ENCODE results near the gene RPTOR. TPM values are rescaled to one million over a fixed set of nuclear protein-coding genes. Genes with fewer than 3 reads are reported as not detected.

Gene RPTOR
- total RNA-seq, 1 experiment from 2014 or later = 19.8 TPM

DNA sequence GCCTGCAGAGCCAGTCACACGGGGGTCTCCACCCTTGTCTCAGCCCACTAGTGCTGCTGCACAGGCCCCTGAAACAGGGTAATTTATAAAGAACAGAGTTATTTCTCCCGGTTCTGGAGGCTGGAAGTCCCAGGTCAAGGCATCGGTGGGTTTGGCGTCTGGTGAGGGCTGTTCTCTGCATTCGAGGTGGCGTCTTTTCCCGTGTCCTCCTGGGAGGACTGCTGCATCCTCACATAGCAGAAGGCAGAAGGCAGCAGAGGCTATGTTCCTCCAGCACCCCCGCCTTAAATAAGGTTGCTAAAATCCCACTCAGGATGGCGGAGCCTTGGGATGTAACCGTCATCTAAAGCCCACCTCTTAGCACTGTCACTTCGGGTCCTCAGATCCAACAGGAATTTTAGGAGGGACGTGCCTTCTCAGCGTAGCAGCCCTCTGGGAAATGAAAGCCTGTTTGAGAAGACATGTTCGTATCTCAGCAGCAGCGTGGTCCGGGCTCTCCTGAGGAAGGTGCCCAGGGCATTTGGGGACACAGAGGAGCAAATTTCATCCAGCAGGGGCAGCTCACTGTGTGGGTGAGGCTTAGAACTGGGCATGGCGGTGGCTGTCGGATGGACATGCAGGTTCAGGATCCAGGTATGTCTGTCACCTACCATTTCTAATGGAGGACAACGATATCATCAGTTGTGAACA lies 225.4 kb downstream of the RPTOR start:
- DNase-seq (ENCODE audit: low read depth) = no peak
- in situ Hi-C loops (cut with HindIII; ENCODE audit: low pct_unique_long_range_greater_than_20kb, low sequenced_read_pairs) = no loop called here

DNA sequence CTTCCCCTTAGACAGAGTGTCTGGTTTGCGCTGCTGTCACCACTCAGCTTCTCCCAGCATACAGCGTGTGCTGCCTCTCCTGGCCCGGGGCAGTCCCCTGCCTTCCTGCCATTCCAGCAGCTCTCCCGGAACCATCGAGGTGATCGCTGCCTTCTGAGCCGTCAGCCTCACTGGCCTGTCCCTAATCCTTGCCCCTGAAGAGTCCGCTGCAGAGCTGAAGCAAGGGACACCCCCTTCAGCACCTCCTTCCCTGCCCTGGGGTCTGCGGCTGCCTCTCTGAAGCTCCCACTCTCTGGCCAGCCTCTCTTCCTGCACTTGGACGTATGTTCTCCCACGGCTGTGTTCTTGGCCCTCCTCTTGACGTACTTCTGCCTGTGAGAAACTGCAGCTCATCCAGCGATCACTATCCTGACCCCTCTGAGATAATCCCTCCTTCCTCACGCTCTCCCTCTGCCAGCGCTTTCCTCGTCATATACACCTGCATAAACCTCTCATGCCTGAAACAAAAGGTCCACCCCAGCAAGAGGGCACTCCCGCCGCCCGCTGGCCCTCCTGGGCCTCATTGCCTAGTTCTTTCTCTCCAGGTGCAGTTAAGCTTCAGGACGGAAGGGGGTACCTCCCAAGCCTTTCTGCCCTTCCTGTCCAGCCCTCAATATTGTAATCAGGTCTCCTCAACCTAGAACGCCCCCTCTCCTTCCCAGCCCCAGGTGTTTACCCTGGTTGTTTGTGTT lies 226.4 kb downstream of the RPTOR start:
- DNase-seq (ENCODE audit: low read depth) = no peak
- in situ Hi-C loops (cut with HindIII; ENCODE audit: low pct_unique_long_range_greater_than_20kb, low sequenced_read_pairs) = no loop called here

DNA sequence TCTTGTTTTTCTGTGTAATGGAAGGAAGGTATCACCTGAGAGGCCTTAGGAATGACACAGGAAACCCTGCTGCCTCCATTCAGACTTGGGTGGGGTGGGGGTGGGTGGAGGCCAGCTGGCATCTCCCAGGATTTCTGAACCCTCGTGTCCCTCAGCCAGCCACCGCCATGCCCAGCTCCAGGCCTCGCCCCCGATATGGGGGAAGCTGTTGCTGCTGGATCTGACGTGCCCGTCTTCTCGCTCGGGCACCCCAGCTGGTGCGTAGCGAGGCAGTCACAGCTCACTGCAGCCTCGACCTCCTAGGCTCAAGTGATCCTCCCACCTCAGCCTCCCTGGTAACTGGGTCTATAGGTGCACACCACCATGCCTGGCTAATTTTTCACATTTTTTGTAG lies 227.0 kb downstream of the RPTOR start:
- DNase-seq (ENCODE audit: low read depth) = no peak
- in situ Hi-C loops (cut with HindIII; ENCODE audit: low pct_unique_long_range_greater_than_20kb, low sequenced_read_pairs) = no loop called here

DNA sequence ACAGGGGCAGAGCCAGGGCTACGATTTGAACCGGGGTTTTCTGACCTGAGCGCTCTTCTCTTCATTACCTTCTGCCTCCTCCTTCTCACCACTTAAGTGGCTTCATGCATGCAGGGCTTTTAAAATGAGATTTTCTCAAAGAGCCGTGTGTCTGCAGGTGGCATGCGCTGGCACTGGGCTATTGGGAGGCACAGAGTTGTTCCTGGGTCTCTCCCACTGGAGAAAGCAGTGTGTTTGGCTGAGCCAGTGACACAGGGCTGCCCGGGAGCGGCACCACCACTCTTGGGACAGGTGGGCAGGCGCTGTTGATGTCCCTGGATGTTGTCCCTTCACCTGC lies 228.2 kb downstream of the RPTOR start:
- in situ Hi-C loops (cut with HindIII; ENCODE audit: low pct_unique_long_range_greater_than_20kb, low sequenced_read_pairs) = no loop called here
- DNase-seq (ENCODE audit: low read depth) = no peak

DNA sequence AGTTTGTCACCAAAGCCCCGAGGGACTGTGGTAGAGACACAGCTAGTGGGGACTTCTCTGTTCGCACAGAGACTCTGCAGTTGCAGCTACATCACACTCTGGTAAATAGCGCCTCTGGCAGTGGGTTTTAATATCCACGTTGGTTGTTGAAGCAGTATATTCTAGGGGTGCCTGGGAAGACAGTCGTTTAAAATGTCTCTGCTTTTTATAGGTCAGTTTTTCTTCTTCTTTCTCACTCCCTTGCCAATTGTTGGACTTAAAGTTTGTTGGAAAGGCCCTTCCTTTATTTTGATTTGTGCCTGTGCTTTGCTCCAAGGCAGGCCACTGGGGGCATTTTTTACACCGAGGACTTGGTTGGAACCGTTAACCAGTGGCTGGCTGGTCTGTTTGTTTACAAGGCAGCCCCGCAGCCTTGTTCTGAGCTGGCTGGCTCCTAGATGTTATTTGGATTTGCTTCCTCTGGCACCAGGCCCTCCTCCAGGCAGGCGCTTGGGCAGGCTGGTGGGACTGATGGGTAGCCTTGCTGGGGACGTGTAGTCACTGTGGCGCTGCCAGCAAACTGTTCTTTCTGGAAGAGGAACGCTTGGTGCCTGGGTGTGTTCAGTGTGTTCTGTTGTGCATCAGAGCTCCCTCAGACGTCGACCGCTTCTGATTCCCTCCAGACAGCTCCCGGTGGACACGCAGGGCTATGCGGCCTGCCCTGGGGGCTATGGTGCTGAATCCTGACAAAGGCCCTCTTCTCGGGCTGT lies 228.8 kb downstream of the RPTOR start:
- in situ Hi-C loops (cut with HindIII; ENCODE audit: low pct_unique_long_range_greater_than_20kb, low sequenced_read_pairs) = no loop called here
- DNase-seq (ENCODE audit: low read depth) = no peak

DNA sequence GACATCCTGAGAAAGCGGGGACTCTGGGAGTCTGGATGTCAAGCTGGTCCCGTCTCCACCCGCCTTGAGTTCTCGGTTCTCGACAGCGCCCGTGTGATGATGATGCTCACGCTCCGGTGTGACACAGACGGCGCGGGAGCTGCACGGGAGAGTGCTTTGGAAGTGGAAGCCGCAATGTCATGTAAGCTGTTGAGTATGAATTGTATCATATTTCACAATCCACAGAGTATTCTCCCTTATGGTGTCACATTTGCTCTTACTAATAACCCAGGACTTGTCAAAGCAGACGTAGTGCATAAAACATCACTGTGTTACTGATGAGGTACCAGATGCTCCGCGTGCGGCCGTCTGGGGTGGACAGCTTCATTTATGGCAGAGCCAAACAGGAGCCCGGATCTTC lies 229.5 kb downstream of the RPTOR start:
- in situ Hi-C loops (cut with HindIII; ENCODE audit: low pct_unique_long_range_greater_than_20kb, low sequenced_read_pairs) = no loop called here
- DNase-seq (ENCODE audit: low read depth) = no peak

DNA sequence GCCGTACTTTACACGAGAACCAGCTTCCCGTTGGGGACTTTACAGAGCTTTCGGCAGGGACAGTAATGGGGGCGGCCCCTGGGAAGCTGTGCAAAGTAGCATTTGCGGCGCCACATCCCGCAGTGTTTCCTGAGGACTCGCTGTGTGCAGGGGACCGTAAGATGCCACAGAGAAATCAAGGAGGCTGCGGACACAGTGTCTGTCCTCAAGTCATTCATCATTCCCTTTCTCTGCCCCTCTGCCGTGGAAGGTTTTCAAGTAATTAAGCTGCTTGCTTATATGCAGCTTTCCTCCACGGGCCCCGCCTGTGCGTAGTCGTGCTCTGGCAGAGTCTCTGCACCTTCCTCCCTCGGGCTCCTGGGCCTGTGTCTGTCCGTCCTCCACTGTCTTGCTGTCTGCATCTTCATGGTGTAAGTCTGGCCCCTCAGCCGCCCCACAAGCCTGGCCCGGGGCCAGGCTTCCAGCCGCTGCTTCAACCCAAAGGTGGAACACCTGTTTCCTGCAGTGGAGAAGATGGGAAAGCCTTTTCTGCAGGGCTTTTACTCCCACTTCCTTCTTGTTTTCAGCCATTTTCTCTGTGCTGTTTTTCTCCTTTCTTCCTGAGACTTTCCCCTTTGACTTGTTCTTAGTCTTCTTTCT lies 230.1 kb downstream of the RPTOR start:
- in situ Hi-C loops (cut with HindIII; ENCODE audit: low pct_unique_long_range_greater_than_20kb, low sequenced_read_pairs) = no loop called here
- DNase-seq (ENCODE audit: low read depth) = no peak

DNA sequence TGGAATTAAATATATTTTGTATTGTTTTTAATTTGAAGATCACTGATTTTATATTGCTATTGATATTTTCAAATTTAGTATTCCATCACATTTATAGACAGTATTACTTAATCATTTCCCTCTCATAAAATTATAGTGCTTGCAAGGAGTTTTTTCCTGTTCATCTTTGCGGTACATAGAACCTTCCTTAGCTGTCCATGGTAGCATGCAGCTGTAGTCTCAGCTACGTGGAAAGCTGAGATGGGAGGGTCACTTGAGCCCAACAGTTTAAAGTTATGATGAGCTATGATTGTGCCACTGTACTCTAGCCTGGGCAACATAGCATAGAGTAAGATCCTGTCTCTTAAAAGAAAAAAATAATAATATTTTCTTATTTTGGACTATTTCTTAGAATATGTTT lies 231.2 kb downstream of the RPTOR start:
- no peak for DNase-seq (ENCODE audit: low read depth)
- in situ Hi-C loops (cut with HindIII; ENCODE audit: low pct_unique_long_range_greater_than_20kb, low sequenced_read_pairs) = no loop called here

DNA sequence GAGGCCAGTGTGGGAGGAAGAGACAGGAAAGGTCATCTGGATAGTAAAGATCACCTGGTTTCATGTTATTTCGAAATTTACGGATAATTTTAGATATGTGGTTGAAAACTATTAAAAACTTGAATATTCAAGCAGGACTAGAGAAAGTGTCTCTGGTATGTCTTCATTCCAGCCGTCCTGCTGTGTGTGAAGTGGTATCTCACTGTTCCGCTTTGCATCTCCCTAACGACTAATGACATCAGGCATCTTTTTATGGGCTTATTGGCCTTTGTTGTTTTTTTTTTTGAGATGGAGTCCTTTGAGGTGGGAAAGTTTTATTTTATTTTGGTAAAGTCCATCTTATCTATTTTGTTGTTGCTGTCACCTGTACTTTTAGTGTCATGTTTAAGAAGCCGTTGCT lies 232.6 kb downstream of the RPTOR start:
- no peak for DNase-seq (ENCODE audit: low read depth)
- in situ Hi-C loops (cut with HindIII; ENCODE audit: low pct_unique_long_range_greater_than_20kb, low sequenced_read_pairs) = no loop called here

DNA sequence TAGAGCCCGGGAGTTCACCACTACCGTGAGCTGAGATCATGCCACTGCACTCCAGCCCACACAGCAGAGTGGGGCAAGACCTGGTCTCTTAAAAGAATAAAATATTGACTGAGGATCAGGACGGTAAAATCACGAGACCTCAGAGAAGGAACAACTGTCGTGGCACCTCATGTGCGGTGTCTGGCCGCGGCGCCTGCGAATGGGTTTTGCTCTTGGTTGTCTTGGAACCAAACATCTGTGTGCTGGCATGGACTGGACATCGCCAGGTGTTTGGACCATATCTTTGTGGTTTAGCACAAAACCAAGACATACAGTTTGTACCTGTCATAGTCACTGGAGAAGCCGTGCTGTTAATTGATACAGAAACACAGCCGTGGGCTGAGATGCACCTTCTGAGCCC lies 234.1 kb downstream of the RPTOR start:
- DNase-seq (ENCODE audit: low read depth) = no peak
- in situ Hi-C loops (cut with HindIII; ENCODE audit: low pct_unique_long_range_greater_than_20kb, low sequenced_read_pairs) = no loop called here

DNA sequence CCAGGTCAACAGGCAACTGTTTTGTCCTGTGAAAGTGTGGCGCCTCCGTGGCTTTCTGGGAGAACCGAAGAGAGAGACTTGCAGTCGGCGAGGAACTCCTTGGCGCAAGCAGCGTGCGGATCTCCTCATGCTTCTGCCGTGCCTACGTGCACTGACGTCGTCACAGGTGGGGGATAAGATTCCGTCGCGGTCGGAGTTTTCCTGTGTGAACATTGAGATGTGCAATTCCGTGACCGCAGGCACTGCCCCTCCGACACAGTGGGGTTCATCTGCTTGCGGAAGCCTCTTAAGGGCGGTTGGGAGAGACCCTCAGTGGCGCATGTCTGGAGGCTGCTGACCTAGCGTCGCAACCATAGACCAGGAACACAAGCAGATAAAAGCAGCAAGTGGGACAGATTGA lies 234.7 kb downstream of the RPTOR start:
- in situ Hi-C loops (cut with HindIII; ENCODE audit: low pct_unique_long_range_greater_than_20kb, low sequenced_read_pairs) = no loop called here

DNA sequence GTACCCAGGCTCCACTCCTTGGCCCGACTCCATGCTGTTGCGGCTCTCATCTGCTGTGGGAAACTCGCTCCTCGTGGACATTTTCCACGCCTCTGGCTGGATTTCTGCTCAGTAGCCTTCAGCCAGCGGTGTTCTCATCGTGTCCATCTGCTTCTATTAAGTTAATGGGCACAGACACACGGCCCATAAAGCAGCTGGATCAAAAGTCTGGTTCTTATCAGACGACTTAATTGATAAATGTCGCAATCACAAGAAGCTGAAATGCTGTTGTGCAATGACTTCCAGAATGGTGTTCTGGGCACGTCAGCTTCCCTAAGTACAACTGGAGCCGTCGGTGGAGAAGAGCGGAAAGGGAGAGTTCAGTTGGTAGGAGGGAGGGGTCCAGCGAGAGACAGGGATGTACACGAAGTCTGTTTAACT lies 235.3 kb downstream of the RPTOR start:
- in situ Hi-C loops (cut with HindIII; ENCODE audit: low pct_unique_long_range_greater_than_20kb, low sequenced_read_pairs) = no loop called here
- DNase-seq (ENCODE audit: low read depth) = no peak

More for the DNA sequence above, 234.7 kb downstream of the RPTOR start:
- no peak for DNase-seq (ENCODE audit: low read depth)

DNA sequence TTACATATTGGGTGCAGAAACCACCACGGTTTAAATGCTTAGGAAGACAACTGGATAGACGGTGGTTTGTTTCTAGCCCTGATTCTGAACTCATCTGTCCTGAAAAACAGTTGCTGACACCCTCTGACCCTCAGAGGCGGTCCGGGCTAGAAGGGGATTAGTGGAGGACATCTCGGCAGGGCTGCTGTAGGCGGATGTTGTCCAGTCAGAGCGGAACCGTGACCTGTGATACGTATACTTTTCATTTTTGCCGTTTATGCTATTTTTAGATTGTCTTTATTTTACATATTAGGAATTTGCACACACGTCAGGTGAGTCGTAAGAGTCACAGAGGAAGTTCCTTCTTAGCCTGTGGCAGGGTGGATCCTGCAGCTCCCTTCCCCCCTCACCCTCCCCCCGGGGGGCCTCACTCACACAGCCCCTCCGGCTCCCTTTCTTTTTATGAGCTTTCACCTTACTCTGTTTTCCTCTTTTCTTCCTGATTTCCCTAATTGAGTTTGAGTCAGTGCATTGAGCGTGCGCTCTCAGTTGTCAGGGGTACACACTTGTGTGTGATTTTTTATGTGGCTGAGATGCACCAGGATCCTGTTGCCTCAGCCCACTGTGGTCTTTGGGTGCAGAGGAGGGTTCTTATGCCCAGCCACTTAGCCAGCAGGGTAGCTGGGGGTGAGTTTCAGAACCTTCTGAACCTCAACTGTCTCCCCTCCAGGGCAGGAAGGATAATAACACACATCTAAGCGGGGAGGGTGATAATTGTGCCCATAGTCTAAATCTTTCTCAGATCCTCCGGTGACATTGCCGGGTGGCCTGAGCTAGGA lies 236.0 kb downstream of the RPTOR start:
- in situ Hi-C loops (cut with HindIII; ENCODE audit: low pct_unique_long_range_greater_than_20kb, low sequenced_read_pairs) = no loop called here
- DNase-seq (ENCODE audit: low read depth) = no peak

DNA sequence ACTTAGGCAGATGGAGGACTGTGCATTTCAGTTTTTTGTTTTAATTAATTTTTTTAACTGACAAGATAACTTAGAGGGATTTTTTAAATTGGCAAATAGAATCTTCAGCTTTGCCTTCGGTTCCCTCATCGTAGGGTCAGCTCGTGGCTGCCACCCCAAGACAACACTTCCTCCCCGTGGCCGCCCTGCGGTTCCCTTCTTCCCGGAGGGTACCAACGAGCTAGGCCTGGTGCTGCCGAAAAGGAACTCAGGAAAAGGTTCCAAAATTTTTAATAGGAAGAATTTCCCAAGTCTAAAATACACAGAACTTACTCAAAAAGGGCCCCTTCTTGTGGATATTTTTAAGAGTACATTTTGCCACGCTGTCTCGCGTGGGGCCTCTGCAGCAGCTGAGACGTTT lies 236.6 kb downstream of the RPTOR start:
- in situ Hi-C loops (cut with HindIII; ENCODE audit: low pct_unique_long_range_greater_than_20kb, low sequenced_read_pairs) = no loop called here
- DNase-seq (ENCODE audit: low read depth) = no peak

DNA sequence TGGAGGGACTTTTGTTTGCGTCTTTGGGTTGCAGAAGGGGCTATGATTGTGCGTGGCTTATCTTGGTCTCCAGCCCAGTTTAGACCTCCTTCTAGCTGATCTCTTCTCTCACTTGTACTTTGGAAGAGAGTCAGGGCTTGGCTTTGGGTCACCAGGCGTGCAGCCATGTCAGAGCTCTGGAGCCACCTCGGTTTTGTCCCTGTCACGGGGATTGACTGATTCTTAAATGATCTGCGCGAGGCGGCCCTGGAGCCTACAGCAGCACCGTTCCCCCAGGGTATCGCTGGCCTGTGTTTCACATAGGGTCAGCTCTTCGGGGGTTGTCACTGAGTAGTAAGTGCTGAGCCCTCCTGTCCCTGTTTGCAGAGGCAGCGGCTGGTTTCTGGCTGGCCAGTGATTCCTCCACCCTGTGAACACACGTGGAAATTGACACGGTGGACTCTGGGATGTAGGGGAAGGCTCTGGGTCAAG lies 237.2 kb downstream of the RPTOR start:
- in situ Hi-C loops (cut with HindIII; ENCODE audit: low pct_unique_long_range_greater_than_20kb, low sequenced_read_pairs) = no loop called here
- no peak for DNase-seq (ENCODE audit: low read depth)

DNA sequence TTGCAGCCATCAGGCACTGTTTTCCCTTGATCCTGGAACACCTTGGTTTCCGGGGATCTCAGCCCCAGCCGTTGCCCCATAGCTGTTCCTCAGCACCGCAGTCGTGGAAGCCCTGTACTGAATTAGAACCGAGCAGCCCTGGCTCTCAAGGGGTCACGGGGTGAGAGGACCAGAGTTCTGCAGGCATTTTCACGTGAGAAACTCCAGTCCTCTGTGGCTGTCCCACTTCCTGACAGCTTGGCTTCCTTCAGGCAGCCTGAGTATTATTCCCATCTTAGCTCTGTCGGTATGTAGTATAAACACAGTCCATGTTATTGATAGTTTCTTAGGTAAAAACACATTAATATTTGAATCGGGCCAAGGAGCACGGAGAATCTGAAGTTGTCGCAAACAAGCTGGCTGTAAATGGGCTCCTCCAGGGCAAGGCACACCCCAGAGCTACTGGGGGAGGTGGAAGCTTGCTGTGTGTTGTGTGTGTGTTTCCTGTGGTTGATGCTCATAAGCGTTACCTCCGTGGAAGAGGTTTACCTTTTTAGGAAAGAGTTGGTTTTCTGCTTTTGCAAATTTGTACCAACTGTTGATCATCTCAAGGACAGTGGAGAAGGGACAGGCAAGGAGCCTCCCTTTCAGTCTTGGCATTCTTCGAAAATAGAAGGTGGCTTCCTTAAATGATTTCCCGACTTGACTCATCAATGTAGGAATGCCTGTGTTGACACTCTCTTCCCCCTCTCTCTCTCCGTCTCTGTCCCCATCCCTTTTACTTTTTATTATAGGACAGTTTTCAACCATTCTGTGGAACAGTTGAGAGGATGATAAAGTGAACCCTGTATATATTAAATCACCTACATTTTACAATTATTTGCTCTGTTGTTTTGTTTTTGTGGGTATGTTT lies 238.1 kb downstream of the RPTOR start:
- no peak for DNase-seq (ENCODE audit: low read depth)
- in situ Hi-C loops (cut with HindIII; ENCODE audit: low pct_unique_long_range_greater_than_20kb, low sequenced_read_pairs) = no loop called here

DNA sequence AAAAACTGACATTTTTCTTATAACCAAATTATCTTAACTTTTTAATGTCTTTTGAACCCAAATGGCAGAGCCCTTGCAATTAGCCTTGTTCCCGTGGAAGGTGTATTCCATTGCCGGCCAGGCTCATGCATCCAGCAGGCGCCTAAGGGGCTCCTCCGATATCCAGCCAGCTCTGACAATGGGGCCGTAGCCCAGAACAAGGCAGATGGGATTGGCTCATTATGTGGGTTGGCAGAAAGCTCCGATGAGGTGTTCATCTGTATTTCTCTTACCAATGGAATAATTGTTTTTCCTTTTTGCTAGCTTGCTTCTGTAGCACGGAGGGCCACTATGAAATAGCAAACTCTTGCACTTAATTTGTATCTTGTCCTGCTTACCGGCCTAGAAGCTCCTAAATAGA lies 238.8 kb downstream of the RPTOR start:
- no peak for DNase-seq (ENCODE audit: low read depth)
- in situ Hi-C loops (cut with HindIII; ENCODE audit: low pct_unique_long_range_greater_than_20kb, low sequenced_read_pairs) = no loop called here
